Hematopoietic multipotent progenitor cell treated with erythropoietin and hydrocortisone succinate and interleukin-3 and kit ligand, for 4 days (in vitro differentiated cells): Measurements from ENCODE around the gene AP1G1.
"Not testable (repeated sequence)": the region's sequence is repeated elsewhere in the genome, so short reads cannot be mapped to it uniquely, and the experiment has no call there.

Source experiments
- DNase-seq: peaks from one replicate; pipeline ENCODE4 v3.0.0-alpha.2; 2015

The AP1G1 gene

GRCh38 chr16:71808593-71809459, at the start of gene AP1G1:
Gene AP1G1 (minus strand): TSS chr16:71808834. CDS start chr16:71789479, 19,355 bp downstream.
- DNase-seq, result peak; percentile 99

- no peak for DNase-seq
These were observed 47.5 kb upstream of the AP1G1 start for GRCh38 chr16:71855937-71856662.

- DNase-seq, result no peak
These were observed 45.8 kb upstream of the AP1G1 start for GRCh38 chr16:71854369-71854948.

GRCh38 chr16:71853413-71853812, 44.8 kb upstream of the AP1G1 start:
- DNase-seq, result no peak

- DNase-seq, result no peak
These were observed 43.9 kb upstream of the AP1G1 start for GRCh38 chr16:71852561-71852960.

- no peak for DNase-seq
These were observed 43.5 kb upstream of the AP1G1 start for GRCh38 chr16:71852158-71852557.

GRCh38 chr16:71851746-71852145, 43.1 kb upstream of the AP1G1 start:
- no peak for DNase-seq

GRCh38 chr16:71848622-71849021, 40.0 kb upstream of the AP1G1 start:
- DNase-seq, result no peak

GRCh38 chr16:71847096-71847495, 38.5 kb upstream of the AP1G1 start:
- DNase-seq, result no peak

- DNase-seq, result peak; percentile 37
These were observed 37.8 kb upstream of the AP1G1 start for GRCh38 chr16:71846431-71846830.

- DNase-seq, result peak; percentile 96
These were observed 37.2 kb upstream of the AP1G1 start, which contains the start of gene ATXN1L for GRCh38 chr16:71845639-71846430. Gene ATXN1L (plus strand): TSS chr16:71845976. CDS start chr16:71849741, 3,765 bp downstream.

- DNase-seq, result no peak
These were observed 34.9 kb upstream of the AP1G1 start for GRCh38 chr16:71843572-71843971.

GRCh38 chr16:71840052-71840451, 31.4 kb upstream of the AP1G1 start:
- DNase-seq, result no peak

GRCh38 chr16:71837150-71837549, 28.5 kb upstream of the AP1G1 start:
- DNase-seq, result peak; percentile 19

- no peak for DNase-seq
These were observed 25.7 kb upstream of the AP1G1 start for GRCh38 chr16:71834291-71834690.

GRCh38 chr16:71832112-71832511, 23.5 kb upstream of the AP1G1 start:
- not testable (repeated sequence) for DNase-seq

GRCh38 chr16:71831698-71832097, 23.1 kb upstream of the AP1G1 start:
- not testable (repeated sequence) for DNase-seq

GRCh38 chr16:71830359-71830758, 21.7 kb upstream of the AP1G1 start:
- no peak for DNase-seq

- peak; percentile 29 for DNase-seq
These were observed 17.9 kb upstream of the AP1G1 start for GRCh38 chr16:71826533-71827017.

- not testable (repeated sequence) for DNase-seq
These were observed 8.5 kb upstream of the AP1G1 start for GRCh38 chr16:71817155-71817500.

- peak; percentile 71 for DNase-seq
These were observed 2.7 kb upstream of the AP1G1 start for GRCh38 chr16:71811261-71811803.

- not testable (repeated sequence) for DNase-seq
These were observed 1.5 kb upstream of the AP1G1 start for GRCh38 chr16:71810155-71810530.
